Stimulated activated CD4-positive, alpha-beta T cell treated with anti-CD3 and anti-CD28 coated beads, Interleukin-1b, Interleukin-23, amount 100 ng/mL, for 1 hour (primary cell): ENCODE data around the gene LRRK1.

Experiments used
- DNase-seq, 2 donors: peaks; one replicate each; pipeline ENCODE4 v3.0.0-alpha.2; 2020; ENCODE audit warnings: low read depth in 2 of 2

Gene LRRK1

DNA sequence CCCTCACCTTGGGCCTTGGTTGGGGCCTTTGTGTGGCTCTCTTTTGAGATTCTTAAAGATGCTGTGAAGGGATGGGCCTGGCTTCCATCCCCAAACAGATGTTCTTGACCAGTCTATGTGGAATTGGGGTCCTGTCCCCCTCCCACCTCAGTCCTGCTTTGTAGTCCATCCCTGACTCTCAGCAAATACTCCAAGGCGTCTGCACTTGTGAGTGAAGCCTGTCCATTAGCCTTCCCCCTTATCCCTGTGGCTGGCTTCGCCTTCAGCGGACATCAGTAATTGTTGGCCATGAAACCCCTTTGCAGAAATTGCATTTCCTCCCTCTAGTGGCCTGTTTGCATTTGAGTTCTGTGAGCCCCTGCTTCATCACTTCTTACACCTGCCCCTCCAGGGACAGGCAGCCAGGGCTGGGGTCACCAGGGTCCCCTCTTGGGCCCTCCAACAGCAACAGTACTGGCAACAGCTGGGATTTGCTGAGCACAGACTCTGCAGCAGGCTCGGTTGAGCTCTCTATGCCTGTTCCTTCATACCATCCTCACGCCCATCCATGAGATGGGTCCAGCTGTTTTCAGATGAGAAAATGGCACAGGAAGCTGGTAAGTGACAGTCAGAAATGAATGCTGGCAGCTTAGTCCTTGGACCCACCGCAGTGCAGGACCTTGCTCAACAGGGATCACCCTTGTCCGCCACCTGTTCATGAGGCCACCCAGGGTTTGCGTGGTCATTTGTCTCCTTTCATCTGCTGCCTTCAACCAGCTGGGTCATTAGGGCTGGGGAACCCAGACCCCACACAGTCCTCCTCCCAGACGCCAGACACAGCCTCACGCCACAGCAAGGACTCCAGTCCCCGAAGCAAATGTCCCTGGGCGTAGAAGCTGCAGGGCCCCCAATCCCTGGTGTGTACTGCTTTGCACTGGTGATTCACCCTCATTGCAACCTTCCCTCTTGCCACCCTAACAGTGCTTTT, 8.9 kb upstream of the LRRK1 start:
- no peak for DNase-seq

DNA sequence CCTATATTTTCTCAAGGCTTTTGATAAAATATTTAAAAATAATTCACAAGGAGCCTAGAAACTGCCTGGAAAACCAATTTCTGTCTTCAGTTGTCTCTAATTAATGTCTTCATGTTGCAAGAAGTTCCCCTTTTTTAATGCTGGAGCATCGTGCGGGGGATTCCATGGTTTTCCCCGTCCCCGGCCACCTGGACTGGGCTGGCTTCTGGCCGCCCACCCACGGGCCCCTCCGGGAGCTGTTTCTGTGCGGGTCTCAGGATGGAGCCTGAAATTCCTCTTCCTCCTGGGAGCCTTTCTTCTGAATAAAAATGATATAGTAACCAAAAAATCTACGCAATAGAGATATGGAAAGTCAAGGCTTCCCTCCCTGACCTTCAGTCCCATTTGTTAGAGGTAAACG, 8.1 kb upstream of the LRRK1 start:
- no peak for DNase-seq

DNA sequence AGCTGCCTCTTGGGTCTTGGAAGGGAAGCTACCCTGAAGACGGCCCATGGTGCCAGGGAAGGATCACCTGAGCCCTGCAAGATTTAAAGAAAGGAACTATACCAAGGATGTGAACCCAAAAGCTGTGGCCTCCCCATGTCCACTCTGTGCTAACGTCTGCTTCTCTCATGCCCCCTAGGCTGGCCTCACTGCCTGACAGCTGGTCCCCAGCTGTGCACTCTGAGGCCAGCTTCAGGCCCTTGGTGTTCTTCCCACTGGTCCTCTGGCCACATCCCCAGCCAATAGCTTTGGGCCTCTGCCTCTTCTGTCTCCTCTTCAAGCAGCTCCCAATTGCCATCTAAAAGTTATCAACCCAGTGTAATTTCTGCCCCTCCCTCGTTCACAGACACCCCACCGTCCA, 5.2 kb upstream of the LRRK1 start:
- no peak for DNase-seq

DNA sequence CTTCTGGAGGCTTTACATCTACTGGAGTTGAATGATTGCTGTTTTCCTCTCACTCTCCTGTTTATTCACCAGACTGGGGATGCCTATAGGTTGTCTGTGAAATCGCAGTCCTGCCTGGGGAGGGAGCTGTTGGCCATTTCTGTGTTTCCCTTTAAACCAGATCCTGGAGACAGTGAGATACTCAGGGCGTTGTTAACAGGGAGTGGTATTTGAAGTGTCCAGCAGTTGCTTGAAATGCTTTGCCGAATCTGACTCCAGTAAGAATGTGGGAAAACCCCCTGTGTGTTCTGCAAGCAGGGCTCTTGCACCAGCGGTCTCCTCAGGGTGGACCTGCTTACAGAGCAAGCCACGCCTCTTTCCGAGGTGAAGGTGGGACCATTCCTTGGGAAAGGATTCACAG, 4.3 kb upstream of the LRRK1 start:
- no peak for DNase-seq

DNA sequence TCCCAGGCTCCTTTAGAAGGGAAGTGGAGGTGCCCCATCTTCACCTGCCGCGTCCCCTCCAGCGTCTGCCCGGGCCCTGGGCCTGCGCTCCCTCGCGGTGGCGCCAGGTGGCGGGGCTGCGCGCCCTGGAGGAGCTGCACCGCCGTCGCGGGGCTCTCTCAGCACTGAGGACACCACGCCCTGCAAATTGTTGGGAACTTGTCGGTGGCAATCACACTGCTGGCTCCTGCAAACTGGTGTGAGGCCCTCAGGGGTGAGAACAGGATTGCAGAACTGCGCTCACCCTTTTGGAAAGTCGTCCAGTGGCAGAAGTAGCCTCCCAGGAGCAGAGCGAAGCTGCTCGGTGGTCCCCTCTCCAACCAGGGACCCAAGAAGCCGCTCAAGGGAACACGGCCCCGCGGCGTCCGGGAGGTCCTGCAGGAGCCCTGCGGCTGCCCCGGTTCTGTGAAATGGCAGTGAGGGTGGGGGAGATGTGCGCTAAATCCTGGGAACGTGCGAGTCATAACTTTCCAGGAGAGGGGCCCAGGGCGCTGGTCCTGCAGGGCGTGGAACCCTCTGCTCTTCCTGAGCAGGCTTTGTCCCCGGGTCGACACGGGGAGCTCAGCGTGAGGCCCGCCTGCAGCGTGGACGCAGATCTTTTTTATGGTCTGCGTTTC, 995 bp upstream of the LRRK1 start:
- peak; percentile 9 to 58 for DNase-seq

DNA sequence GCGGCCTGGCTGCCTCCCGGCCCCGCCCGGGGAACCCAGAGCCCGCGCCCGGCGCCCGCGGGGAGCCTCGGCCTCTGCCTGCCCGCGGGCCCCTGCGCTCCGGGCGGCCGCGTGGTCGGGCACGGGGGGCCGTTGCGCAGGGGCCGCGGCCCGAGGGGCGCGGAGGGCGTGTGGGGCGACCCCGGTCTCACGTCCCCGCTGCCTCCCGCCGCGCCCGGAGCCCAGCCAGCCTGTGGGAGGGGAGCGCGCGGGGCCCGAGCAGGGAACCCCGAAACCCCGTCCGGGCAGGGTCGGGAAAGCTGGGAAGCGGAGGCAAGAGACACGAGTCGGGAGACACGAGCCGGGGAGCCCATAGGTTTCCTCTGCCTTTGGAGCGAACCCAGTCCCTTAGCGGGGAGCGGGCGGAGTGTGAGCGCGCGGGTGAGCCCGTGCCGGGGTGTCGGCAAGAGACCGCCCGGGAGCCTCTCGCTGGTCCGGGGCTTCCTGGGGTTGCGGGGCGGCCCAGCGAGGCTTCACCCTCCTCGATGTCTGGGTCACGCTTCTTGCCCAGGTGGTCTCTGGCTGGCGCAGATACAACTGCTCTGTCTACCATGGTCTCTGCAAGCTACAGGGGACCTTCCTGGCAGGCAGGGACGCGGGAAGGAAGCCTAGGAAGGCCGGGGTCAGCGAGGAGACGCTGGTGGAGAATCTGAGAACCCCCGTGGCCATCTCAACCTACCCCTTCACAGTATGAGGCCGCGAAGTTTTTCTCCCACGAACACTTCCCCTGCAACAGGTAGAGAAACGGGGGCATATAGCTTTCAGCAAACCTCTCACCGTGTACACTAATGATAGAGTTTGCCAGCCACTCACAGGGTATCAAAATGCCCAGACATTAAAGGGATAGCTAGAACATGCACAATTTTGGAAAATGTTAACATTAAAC, 586 bp downstream of the LRRK1 start:
- DNase-seq, result no peak

DNA sequence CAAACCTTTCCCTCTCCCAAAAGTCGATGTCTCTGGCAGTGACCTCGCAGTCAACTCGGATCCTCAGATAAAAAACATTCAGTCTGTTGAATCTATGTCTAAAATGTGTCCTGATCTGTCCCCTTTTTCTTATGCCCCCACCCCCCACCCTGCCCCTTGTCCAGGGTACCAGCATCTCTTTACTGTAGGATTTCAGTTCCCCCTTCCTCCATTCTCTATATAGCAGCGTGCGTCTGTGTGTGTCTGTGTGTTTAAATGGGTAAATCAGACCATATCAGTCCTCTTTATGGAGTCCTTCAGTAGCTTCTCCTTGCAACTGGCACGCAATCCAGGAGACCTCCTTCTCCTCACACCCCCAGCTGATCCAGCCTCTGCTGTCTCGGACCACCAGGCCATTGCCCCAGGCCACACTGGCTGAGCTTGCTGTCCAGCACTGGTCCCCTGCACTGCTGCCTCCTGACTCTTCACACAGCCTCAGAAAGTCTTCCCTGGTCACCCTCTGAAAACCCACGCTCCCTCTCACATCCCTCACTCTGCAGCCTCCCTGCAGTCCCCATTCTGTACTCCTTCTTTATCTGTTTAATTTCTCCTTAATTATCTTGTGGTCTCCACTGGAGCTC, 1.5 kb downstream of the LRRK1 start:
- DNase-seq, result no peak

DNA sequence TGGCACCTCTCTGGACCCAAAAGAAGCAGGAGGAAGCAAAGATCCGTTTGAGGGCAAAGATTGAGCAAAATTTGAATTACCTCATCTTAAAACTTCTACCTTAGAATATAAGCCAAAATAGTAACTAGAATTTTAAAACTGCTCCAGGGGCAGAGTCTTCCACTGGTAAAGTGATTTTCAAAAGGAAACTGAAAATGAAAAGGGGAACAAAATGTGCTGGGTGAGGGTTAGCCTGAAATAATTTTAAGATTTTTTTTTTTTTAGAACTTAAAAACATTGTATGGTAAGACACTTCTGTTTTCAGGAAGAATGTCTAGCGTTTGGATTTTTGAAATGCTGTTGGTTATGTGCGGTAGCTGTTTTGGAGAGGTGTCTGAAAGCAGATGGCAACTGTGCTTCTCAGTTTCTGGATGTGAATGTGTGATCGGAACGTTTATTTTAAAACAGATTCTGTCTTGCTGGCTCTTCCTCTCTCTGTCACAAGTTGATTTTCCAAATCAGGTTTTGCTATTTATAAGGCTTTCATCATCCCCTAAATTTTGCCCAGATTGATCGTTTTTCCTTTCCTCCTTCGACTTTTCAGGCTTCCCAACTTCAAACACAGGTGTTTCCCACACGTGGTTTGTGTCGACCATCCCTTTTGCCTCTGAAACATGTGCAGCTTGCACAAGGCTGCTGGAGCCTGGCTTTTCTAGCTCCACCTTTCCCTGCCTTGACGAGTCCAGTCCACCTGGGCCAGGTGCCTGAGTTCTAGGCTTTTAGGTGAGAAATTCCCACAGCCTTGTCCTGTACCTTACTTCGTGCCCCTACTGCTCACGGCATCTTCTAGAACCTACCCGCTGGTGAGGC, 3.3 kb downstream of the LRRK1 start:
- no peak for DNase-seq

DNA sequence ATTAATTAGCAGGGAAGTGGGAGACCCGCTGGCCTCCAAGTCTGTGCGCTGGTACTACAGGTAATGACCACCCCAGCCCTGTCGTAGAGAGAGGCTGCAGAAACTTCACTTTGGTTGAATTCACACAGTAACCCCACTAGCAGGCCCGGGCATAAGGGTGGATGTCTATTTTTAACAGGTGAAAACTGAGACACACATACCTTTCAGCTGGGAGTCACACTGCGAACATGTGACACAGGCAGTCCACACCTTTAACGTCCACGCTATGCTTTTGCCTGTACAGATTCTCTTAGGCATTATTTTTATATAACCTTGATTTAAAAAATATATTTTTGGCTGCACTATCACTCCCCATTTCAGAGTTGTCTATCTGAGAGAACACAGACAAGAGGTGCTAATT, 3.9 kb downstream of the LRRK1 start:
- no peak for DNase-seq

DNA sequence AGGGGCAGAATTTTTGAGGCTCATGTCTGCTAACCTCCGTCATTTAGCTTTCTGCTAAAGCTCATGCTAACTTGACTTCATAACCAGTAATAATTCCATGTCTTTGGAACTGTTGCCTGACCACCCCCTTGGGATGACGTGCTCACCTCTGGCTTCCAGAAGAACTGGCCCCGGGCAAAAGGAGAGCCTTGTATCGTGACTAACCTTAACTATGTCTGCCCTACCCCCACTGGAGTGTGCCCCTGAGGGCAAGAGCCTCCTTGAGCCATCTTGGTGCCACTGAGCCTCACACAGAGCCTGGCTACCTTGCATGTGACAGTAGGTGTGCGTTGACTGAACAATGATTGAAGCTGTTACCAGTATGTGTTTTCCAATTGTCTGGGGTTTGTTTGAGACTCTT, 4.7 kb downstream of the LRRK1 start:
- no peak for DNase-seq

DNA sequence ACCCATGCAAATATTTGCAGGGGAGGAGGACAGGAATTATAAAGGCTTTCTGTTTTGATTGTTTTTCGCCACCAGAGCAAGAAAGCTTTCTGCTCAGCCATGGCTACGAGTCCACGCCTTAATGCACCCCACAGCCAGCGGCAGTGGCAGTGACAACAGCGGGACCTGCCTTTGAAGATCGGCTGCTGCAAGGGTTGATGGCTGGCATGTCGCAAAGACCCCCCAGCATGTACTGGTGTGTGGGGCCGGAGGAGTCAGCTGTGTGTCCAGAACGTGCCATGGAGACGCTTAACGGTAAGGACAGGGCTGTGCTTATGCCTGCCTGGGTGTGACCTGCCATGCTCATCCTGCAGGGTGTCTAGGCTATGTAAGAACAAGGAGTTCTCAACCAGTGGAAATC, 5.3 kb downstream of the LRRK1 start:
- DNase-seq, result no peak

DNA sequence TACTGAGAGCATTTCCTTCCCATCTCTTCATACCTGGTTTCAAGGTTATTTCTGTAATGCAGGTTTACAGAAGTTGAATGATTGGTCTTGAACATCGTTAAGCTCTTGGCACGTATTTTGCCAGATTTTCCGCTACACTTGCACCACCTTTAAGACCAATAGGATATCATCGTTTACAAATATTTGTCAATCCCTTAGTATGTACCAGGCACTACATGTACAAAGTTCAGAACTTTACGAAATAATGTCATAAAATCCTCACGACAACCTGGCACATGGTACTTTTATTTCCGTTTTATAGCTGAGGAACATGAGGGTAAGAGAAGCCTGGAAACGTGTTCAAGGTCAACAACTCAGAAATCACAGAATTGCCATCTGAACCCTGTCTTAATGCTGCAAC, 6.3 kb downstream of the LRRK1 start:
- DNase-seq, result no peak

DNA sequence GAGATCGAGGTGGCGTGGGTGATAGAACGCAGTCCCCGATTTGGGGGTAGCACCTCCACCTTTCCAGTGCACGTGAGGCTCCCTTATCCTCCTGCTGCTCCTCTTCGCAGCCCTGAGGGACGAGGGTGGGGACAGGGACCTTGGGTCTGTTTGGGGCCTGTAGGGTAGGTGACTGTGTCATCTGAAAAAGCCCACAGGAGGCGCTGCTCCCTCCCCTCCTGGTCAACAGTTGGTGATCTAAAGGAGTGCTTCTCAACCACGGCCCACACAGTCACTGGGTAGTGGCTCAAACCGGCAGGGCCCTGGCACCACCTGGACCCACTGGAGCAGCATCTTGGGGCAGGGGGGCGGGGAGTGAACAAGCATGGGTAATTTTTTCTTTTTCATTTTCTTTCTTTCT, 7.1 kb downstream of the LRRK1 start:
- DNase-seq, result no peak

DNA sequence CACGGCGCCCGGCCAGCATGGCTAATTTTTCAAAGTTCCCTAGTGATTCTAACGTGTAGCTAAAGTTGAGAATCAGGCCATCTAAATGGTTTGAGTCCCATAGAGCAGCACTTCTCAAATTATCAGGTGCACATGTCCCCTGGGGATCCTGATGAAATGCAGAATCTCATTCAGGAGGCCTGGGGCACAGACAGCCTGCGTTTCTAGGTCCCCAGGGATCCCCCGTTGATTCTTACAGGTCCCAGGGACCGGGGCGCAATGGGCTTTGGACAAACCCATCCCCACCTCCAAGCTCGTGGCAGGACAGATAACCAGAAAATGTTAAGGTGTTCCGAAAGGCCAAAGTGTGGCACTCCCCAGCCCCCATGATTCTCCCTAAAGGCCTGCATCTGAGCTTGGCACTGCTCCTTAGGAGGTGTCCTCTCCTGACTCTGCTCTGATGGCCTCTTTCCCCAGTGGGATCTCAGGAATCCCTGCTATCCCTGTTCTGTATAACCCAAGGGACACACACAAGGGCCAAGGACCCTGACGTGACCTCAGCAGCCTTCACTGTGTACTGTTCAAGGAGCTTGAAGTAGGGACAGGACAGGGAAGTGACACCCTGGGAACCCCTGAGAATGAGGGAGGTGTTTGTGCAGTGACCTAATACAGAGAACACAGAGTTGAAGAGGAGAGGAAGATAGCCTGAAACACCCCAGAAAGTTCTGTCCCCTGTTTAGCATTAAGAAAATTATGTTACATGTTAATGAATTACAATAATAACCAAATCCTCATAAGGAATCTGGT, 8.0 kb downstream of the LRRK1 start:
- no peak for DNase-seq

DNA sequence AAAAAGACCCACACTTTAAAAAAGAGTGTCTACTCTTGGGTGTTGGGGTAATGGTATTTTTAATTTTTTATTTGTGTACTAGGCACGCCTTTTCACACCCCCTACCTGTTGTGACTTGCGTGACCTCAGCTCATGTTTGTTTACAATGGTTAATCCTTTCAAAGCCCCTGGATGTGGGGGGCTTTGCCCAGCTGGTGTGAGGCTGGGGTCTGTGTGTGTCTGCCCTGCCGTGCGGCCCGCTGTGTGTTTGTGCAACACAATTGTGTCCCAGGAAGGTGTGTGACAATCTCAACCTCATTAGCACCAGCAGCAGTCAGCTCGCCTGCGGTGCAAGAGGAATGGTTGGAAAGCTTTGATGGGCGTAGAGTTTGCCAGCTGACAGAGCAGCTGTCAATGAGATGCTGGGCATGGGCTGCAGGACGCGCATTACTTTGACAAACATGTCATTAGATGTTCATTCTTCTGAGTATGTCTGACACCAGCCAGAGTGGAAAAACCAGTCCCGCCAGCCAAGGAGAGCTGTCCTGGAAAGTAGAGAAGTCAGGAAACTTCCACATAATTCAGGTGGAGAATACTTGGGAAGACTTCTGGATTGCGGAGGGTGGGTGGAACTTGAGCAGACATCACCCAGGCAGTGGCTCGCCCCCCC, 9.6 kb downstream of the LRRK1 start:
- DNase-seq, result no peak

DNA sequence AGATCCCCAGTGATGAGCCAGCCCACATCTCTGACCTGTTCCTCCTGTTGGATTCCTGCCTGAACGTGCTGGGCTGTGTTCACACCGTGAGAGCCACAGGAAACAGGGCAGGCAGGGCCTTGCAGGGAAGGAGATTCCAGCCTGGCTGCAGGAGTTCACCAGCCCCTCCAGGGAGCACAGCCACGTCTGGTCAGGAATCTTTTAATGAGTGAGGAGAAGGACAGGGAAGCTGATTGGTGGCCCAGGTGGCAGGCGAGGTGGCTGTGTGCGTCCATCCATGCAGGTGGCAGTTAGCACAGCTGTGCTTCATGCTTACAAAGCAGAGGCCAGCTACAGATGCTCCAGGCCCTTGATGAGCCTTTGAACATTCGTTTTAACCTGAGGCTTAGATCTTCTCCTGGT, 10.5 kb downstream of the LRRK1 start:
- DNase-seq, result no peak

DNA sequence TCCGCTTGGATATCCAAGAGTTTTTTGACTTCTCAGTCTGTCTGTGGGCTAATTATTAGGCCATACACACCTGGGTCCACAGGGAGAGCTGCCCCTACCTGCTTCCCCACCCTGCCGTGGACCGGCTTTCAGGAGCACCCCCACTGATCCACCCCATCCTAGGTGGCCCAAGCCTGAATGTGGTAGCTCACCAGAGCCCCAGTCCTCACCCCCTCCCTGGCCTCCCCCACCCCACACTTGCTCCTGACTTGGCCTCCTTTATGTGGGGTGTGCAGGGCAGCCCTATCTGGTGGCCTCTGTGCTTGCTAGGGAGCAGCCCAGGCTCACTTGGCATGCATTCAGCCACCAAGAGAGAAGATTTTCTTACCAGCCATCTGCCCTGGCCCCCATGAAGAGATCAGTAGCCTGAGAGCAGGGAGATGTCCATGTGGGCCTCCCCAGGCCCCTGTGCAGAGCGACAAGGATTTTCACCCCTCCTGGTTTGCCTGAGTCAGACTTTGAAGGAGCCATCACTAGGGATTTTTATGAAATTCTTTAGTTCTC, 11.2 kb downstream of the LRRK1 start:
- no peak for DNase-seq

DNA sequence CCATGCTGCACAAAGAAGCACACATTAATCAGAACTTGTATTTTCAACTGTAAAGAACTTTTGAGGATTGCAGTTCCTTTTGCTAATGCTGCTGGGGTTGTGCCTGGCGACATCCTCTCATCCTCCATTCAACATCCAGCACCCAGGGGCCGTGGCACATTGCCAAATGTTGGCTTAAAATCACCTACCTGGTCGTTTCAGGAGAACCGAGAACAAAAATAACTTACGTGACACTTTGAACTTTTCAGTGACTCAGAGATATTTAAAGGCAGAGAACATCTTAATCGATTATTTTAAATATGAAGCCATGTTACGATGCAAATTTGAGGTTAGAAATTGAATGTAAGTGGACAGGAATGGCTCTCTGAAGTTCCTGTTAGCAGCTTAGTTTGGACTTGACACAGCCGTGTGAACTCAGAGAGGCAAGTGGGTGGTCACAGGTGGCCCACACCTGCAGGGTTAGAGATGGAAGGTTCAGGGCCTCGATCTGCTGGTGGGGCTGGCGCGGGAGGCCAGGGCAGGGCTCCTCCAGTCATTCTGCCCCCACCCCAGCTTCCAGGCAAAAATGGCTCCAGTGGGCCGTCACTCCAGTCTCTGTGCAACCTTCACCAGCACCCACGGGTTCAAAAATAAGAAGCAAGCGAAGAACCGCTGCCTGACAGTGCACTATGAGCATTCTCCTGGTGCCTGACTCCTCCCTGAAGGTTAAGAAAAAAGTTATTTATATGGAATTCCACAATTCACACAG, 12.2 kb downstream of the LRRK1 start:
- DNase-seq, result no peak
